Smooth muscle cell of the pulmonary artery (primary cell): ENCODE results near the gene HS3ST4. TPM values are rescaled to one million over a fixed set of nuclear protein-coding genes. Genes with fewer than 3 reads are reported as not detected.

Experiments
- total RNA-seq: library from RNA; depleted of rRNA; stranded (reverse); fragments of >200 nt; gene quantifications from 2 replicates; pipeline ENCODE4 v1.2.3, GENCODE V29; 2014

HS3ST4 gene
- total RNA-seq = not detected in 2 replicates

DNA sequence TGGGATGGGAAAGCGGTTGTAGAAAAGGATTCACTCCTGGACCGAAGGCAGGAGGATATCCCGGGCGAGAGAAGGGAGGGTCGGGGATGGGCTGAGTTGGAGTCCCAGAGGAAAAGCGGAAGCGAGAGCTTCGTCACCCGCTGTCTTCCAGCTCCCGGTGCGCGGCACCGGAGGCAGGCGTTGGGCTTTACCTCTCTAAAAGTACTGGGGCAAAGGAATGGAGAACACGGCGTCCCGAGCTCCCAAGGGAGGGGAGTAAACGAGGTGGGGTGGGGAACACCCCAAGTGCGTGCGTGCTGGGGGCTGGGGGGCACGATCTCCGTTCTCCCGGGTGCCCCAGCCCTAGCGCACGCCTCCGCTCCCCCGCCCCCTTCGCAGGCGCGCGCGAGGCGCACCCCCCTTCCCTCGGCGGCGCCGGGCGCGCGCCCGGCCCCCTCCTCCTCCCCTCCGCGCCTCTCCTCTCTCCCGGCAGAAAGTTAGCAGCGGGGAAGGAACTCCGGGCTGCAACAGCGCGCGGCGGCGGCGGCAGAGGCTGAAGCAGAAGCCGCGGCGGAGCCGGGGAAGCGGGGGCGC, at the start of gene HS3ST4:
Gene HS3ST4 (plus strand): TSS at position 441 of the 573 bp plus-strand sequence.

